Mononuclear cell (primary cell): Measurements from ENCODE around the gene MRRF. TPM values are rescaled to one million over a fixed set of nuclear protein-coding genes. Genes with fewer than 3 reads are reported as not detected.
"Not testable (repeated sequence)": the region's sequence is repeated elsewhere in the genome, so short reads cannot be mapped to it uniquely, and the experiment has no call there.

Experiments used
- H3K27me3 ChIP-seq: 2 replicates; pipeline ENCODE4 v1.6.0; 2011; ENCODE audit warnings: low read length, control low read depth; ENCODE audit not compliant: insufficient read depth
- H3K4me1 ChIP-seq: 2 replicates; pipeline ENCODE4 v1.5.1; 2011; ENCODE audit warnings: mild to moderate bottlenecking, low read length, control low read depth; ENCODE audit not compliant: insufficient read depth
- H3K4me3 ChIP-seq: 2 replicates; pipeline ENCODE4 v1.5.1; 2011; ENCODE audit warnings: mild to moderate bottlenecking, low read length, moderate library complexity
- H3K9me3 ChIP-seq: 2 replicates; pipeline ENCODE4 v1.5.1; 2011; ENCODE audit warnings: low read depth, mild to moderate bottlenecking, control low read depth, low read length
- total RNA-seq: library from RNA; depleted of rRNA; stranded (reverse); fragments of >200 nt; gene quantifications from one replicate; pipeline ENCODE4 v1.2.3, GENCODE V29; 2012

MRRF gene
- total RNA-seq, 1 donor, result 29.5 TPM

DNA sequence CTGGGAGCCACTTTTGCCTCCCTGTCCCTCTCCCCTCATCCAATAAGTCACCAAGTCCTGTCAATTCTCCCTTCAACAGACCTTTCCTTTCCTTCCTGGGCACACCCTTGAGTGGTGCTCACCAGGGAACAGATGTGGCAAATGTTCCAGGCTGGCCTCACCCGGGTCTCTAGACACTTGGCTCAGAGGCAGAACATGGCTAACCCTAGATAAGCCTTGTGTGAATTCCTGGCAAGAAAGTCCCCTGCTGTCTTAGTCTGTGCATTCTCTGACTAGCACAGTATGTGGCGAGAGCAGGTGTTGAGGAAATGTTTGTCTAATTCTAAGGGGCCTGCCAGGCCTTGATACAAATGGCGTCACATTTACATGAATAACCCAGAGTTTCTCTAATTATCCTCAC, 64.9 kb downstream of the MRRF start:
- H3K4me1 ChIP-seq, result no peaks in the 10 kb centered on the region

DNA sequence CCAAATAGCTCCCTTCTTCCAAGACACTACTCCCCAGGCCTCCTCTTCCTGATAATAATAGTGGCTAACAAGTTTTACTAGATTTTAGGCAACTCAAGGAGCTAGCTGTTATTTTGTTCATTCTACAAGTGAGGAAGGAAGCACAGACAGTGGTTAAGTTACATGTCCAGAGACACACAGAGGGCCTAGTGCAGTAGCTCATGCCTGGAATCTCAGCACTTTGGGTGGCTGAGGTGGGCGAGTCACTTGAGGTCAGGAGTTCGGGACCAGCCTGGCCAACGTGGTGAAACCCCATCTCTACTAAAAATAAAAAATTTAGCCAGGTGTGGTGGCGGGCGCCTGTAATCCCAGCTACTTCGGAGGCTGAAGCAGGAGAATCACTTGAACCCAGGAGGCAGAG, 65.8 kb downstream of the MRRF start:
- not testable (repeated sequence) for H3K9me3 ChIP-seq, H3K27me3 ChIP-seq, H3K4me1 ChIP-seq, H3K4me3 ChIP-seq

More for the DNA sequence above, 64.9 kb downstream of the MRRF start:
- Histone ChIP-seq H3K4me3 (no peak overlapping the region), H3K27me3 (no peaks in the 10 kb centered on the region), H3K9me3 (no peaks in the 10 kb centered on the region)

DNA sequence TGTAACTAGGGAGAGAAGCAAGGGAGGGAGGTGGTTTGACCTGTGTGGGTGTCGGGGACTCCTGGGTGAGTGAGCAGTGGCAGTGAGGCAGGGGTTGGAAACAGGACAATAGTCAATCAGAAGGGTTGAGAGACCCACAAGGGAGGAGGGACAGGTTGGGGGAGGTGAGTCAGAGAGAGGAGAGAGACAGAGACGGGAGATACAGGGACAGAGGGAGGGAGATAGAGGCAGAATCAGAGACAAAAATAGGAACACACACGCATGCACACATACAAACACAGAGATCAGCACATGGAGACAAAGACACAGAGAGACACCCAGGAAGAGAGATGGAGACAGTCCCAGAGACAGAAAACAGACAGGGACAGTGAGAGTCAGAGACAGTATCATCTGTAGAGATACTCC, 66.8 kb downstream of the MRRF start:
- H3K4me3 ChIP-seq, result no peak overlapping the region
- no peaks in the 10 kb centered on the region for H3K9me3 ChIP-seq
- H3K4me1 ChIP-seq, result no peaks in the 10 kb centered on the region
- H3K27me3 ChIP-seq, result no peaks in the 10 kb centered on the region

DNA sequence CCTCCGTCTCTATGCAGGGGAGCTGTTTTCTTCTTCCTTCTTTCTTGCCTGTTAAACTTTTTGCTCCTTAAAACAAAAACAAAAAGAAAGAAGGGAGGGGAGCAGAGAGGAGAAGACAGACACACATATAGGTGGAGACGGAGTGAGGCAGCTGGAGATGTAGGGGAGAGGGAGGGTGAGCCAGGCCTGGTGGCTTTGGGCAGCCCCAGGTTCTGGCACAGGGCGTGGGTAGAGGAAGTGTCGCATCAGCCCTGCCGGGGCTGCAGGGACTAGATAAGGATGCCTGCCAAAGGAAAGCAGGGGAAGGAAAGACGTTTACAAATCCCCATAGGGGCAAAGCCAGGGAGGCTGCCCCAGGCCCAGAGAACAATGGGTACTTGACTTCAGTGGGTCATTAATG, 67.4 kb downstream of the MRRF start:
- H3K9me3 ChIP-seq, result no peaks in the 10 kb centered on the region

DNA sequence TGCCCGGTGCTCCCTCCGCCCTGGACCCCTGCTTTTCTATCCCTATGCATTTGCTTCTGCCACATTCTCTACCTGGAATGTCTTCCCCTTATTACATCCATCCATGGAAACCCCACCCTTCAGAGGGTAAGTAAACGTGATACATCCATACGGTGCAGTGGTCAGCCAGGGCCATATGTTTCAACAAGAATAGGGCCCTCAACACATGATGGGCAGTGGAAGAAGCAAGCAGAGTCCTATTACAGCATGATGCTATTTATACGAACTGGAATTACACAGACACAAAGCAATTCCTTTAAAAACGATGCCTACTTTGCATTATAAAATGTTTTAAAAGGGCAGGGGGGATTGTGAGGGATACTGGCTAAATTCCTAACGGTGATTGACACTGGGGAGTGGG, 68.0 kb downstream of the MRRF start:
- Histone ChIP-seq H3K9me3 (no peaks in the 10 kb centered on the region), H3K4me3 (no peak overlapping the region), H3K4me1 (no peaks in the 10 kb centered on the region), H3K27me3 (no peaks in the 10 kb centered on the region)

More for the DNA sequence above, 67.4 kb downstream of the MRRF start:
- H3K4me3 ChIP-seq, result no peak overlapping the region
- H3K4me1 ChIP-seq, result no peaks in the 10 kb centered on the region
- no peaks in the 10 kb centered on the region for H3K27me3 ChIP-seq

DNA sequence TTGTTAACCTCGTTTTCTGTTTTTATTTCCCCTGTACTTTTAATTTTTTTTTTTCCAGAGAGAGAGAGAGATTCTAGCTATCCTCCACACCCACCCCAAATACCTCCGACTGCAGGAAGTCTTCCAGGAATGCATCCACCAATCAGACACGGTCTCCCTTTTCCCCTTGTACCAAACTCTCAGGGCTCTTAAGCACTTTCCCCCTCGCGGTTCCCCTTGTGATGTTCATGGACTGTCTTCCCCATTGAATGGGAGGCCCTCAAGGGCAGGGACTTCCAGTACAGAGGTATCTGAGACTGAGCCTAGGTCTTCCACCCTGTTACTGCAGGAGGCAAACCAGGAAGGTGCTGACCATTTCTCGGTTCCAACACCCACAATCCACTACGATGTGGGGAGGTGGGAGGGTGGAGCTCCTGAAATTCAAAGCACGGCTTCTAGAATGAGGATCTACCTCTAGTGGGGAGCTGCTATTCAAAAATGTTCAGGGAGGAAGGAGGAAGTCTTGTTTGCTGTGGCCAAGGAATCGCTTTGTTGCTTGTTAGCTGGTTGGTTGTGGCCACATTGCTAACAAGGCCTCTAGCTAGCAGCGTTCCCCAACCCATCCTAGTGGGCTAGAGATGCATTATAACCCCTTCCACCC, 68.6 kb downstream of the MRRF start:
- H3K27me3 ChIP-seq, result no peaks in the 10 kb centered on the region
- no peaks in the 10 kb centered on the region for H3K9me3 ChIP-seq
- H3K4me1 ChIP-seq, result no peaks in the 10 kb centered on the region
- no peak overlapping the region for H3K4me3 ChIP-seq

DNA sequence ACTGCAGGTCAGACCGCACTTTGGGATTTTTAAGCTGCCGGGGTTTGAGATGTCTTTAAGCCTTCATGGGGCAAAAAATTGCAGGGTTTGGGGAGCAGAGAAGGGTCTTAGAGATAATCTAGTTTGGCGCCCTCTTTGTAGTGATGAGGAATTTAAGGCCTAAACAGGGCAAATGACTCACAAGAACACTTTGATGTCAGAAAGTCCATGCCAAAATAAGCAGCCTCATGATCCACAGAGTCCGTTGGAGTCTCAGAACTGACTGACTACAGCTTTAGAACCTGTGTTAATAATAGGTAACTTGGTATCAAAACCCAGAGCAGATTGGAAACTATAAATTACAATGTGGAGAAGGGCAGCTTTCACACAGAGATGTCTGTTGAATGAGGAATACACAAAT, 70.2 kb downstream of the MRRF start:
- Histone ChIP-seq H3K4me3 (no peak overlapping the region), H3K4me1 (no peaks in the 10 kb centered on the region), H3K9me3 (no peaks in the 10 kb centered on the region), H3K27me3 (no peaks in the 10 kb centered on the region)

DNA sequence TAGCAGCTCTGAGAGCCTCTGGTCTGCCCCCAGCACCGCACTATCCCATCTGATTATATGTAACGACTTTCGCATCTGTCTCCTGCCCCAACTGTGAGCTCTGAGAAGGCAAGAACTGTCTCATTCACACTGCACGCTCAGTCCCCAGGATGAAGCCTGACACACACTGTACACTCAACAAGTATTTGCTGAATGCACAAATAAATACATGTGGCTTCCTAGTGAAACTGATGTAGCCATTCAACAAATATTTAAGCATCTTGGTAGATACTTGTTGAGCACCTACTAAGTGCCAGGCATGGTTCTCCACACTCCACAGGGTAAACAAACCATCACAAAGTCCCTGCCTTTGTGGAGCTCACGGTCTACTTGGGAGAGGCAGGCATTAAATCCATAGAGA, 71.5 kb downstream of the MRRF start:
- no peaks in the 10 kb centered on the region for H3K27me3 ChIP-seq
- no peaks in the 10 kb centered on the region for H3K4me1 ChIP-seq
- H3K4me3 ChIP-seq, result no peak overlapping the region
- H3K9me3 ChIP-seq, result no peaks in the 10 kb centered on the region

DNA sequence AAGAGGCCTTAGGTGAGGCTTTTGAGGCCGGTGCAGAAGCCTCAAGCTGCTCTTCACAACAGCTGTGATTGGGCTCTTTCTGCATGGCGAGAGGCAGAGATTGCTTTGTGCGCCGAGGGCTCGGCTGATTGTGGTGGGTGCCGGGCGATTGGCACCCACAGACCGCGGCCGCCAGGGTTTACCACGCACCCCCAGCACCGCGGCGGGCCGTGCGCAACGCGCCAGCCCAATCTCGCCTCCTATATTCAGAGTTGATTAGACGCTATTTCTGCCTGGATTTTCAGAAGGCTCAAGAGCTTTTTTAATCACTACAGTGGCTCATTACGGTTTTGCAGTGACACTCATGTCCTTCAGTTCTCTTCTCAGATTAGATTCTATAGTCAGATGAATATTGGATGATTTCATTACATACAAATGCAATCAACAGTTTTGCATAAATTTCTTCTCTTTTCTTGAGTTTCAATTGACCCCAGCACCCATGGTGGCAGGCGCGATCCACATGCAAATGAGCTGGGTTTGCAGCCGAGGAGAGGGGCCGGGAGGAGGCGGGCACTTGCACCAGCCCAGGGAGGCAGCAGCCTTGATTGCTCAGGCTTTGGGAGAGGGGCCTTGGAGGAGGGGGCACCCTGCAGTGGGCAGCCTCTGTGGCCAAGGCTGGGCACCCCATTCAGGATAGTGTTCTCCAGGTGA, 72.3 kb downstream of the MRRF start:
- Histone ChIP-seq H3K4me1 (no peaks in the 10 kb centered on the region), H3K27me3 (no peaks in the 10 kb centered on the region), H3K9me3 (no peaks in the 10 kb centered on the region), H3K4me3 (no peak overlapping the region)

DNA sequence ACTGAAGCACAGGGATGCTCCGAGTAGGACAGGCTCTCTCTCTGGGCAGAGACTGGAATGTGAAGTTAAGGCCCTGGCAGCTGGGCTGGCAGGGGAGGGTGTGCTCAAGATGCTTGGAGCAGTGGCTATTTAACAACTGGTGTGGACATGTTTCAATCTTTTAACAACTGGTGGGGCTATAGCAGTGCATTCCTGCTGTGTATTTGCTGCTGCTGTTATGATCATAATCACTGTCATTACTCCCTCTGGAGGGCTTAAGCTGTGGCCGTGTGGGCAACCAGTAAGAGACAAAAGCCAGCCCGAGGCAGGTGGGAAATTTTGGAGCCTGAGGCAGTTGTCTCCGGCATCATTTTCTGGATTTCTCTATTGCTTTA, 72.9 kb downstream of the MRRF start:
- Histone ChIP-seq H3K9me3 (no peaks in the 10 kb centered on the region), H3K4me3 (no peak overlapping the region), H3K4me1 (no peaks in the 10 kb centered on the region), H3K27me3 (no peaks in the 10 kb centered on the region)

DNA sequence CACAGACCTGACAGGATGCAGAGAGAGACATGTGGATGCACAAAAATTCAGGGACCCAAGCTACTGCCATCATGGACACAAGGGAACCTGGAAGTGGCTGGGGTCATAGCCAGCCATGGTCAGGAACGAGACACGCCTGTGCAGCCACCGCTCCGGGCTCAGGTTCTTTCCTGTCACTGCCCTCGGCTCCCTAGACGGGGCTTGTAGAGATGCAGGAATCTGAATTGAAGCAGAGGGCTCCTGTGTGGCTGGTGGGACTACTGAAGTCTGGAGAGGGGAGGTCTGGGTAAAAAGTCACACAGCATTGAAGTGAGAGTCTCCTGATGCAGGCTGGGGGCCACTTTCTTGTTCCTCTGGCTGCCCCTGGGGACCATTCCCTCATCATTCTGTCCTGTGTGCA, 73.9 kb downstream of the MRRF start:
- Histone ChIP-seq H3K4me3 (no peak overlapping the region), H3K27me3 (no peaks in the 10 kb centered on the region), H3K9me3 (no peaks in the 10 kb centered on the region), H3K4me1 (no peaks in the 10 kb centered on the region)

DNA sequence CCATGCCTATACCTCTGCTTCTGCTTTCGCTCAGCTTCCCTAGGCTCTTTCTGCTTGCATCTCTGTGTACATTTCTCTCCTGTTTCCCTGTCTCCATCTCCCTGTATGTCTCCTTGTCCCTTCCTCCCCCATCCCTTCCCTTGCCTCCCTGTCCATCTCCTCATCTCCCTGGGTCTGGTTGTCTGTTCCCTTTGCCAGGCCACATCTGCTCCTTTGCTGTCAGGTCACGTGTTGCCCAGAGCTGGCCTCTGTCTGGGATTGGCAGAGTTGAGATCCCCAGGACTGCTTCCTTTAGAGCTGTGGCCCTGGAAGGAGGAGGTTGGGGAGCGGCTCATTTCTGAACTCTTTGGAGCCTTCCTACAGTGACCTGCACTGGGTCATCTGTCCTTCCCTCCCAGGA, 74.3 kb downstream of the MRRF start:
- Histone ChIP-seq H3K9me3 (no peaks in the 10 kb centered on the region), H3K27me3 (no peaks in the 10 kb centered on the region), H3K4me1 (no peaks in the 10 kb centered on the region), H3K4me3 (no peak overlapping the region)

DNA sequence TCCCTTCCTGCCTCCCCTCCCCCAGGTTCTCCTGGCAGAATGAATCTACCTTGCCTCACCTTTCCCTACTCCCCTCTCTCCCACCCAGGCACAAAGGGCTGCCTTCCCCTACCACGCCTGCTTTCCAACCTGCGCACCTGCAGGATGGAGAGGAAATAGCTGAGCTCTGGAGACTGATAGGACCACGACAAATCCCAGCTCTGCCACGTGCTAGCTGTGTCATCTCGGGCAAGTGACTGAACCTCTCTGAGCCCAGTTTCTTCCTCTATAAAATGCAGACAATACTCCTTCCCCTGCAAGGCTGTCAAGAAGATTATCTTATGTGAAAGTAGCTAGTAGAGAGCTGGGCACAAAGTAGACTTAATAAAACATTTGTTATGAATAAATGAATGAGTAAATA, 74.9 kb downstream of the MRRF start:
- no peaks in the 10 kb centered on the region for H3K27me3 ChIP-seq
- no peaks in the 10 kb centered on the region for H3K9me3 ChIP-seq
- H3K4me3 ChIP-seq, result no peak overlapping the region
- no peaks in the 10 kb centered on the region for H3K4me1 ChIP-seq

DNA sequence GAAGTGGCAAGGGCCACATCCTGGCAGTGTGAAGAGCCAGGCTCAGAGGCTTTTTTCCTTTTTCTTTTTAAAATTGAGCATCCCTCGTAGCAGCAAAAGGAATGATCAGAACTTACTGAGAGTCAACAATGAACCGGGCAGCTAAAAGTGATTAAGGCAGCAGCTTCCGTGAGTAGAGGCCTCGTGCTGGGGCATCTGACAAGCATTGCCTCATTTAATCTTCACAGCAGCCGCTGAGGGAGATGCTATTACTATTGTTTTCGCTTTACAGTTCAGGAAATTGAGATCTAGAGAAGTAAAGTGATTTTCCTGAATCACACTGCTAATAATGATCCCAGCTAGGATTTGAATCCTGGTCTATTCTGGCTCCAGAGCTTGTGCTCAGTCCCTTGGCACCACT, 75.5 kb downstream of the MRRF start:
- H3K9me3 ChIP-seq, result no peaks in the 10 kb centered on the region
- H3K4me1 ChIP-seq, result no peaks in the 10 kb centered on the region
- H3K27me3 ChIP-seq, result no peaks in the 10 kb centered on the region
- no peak overlapping the region for H3K4me3 ChIP-seq

DNA sequence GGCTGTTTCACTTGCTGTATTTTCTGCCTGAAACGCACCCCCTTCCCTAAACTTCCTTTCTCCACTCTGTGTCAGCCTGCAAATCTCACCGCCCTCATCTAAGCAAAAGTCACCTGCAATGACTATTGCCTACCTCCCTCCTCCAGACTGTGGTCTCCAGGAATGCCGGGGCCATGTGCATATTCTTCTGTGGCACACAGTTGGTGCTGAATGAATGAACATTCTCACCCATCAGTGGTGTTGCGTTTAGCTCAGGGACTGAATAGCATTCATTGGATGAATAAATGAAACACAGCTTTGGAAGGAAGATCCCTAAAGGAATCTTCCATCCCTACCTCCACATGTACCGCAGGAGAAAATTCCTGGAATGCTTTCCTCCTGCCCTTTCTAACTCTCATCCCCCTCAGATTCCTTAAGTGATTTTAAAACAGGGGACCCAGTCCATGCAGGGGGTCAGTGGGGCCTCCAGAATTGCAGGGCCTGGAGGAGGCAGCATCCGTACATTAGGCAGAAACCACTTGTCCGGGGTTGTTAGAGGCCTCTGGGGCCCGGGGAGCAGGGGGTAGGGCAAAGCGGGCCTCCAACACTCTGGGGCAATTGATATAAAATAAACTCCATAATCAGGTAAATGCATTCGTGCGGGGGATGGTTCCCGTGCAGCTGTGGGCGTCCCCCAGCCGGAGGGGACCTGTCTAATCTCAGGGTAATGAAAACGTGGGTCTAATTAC, 77.8 kb downstream of the MRRF start:
- Histone ChIP-seq H3K4me3 (no peak overlapping the region), H3K4me1 (peaks cover 10% of the 10 kb centered on the region), H3K27me3 (peaks cover 14% of the 10 kb centered on the region), H3K9me3 (no peaks in the 10 kb centered on the region)
